ENCODE data around the gene AACS.

- TF ChIP-seq EP300 (IDR thresholded peaks at IDR 0.05): no peak
- TF ChIP-seq, protein P1, sequence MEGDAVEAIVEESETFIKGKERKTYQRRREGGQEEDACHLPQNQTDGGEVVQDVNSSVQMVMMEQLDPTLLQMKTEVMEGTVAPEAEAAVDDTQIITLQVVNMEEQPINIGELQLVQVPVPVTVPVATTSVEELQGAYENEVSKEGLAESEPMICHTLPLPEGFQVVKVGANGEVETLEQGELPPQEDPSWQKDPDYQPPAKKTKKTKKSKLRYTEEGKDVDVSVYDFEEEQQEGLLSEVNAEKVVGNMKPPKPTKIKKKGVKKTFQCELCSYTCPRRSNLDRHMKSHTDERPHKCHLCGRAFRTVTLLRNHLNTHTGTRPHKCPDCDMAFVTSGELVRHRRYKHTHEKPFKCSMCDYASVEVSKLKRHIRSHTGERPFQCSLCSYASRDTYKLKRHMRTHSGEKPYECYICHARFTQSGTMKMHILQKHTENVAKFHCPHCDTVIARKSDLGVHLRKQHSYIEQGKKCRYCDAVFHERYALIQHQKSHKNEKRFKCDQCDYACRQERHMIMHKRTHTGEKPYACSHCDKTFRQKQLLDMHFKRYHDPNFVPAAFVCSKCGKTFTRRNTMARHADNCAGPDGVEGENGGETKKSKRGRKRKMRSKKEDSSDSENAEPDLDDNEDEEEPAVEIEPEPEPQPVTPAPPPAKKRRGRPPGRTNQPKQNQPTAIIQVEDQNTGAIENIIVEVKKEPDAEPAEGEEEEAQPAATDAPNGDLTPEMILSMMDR (IDR thresholded peaks at IDR 0.05): no peak
Observed at GRCh38 chr12:125055591-125055990, 9.6 kb upstream of the AACS start.

All from tibial nerve (tissue), 4 donors.